A549 (cell line): ENCODE results near the gene KAT6B. TPM values are rescaled to one million over a fixed set of nuclear protein-coding genes. Genes with fewer than 3 reads are reported as not detected.

Experiments used
- ATAC-seq, 2 experiments: fragments of 200-7000 bp in 1 of 2; fragments of >200 bp in 1 of 2; cut with Nextera tagmentation in 1 of 2; cut with Tn5 transposase in 1 of 2; 3 replicates each; pipeline versions ENCODE4 v1.8.0 to v1.9.1; 2018 to 2020; ENCODE audit warnings: mild to moderate bottlenecking in 1 of 2, moderate library complexity in 1 of 2
- CTCF ChIA-PET: fragments of 300-600 bp; sonication (Branson Sonifier 250); formaldehyde crosslinking; extraction: SDS; loops from one replicate; lab custom pipeline; 2021; ENCODE audit warnings: antibody characterized with exemption, inconsistent platforms; lab: Yijun Ruan, JAX
- POLR2A ChIA-PET: fragments of 350-600 bp; formaldehyde crosslinking; extraction: SDS; loops from one replicate; lab custom pipeline; 2021; ENCODE audit warnings: antibody characterized with exemption, inconsistent platforms; lab: Yijun Ruan, JAX
- DNase-seq, 2 experiments: peaks; one replicate each; pipeline versions ENCODE4 v3.0.0 to v3.0.0-alpha.2; 2011 to 2016; ENCODE audit warnings: low read depth in 1 of 2, low spot score in 1 of 2
- FAIRE-seq: peaks from 2 replicates; lab custom pipeline; 2011; peaks lifted over from hg19 to GRCh38; lab: Jason Lieb, UNC
- H3K27ac ChIP-seq, 2 experiments: fragments of >200 bp; sonication (Bioruptor Twin); formaldehyde crosslinking; 3 replicates each; pipeline ENCODE4 v1.5.1; 2016 to 2017
- H3K4me1 ChIP-seq: fragments of >200 bp; sonication (Bioruptor Twin); formaldehyde crosslinking; 3 replicates; pipeline ENCODE4 v1.6.1; 2016
- H3K4me2 ChIP-seq: fragments of >200 bp; sonication (Bioruptor Twin); formaldehyde crosslinking; 3 replicates; pipeline ENCODE4 v1.6.1; 2016
- H3K4me3 ChIP-seq: fragments of >200 bp; sonication (Bioruptor Twin); formaldehyde crosslinking; 3 replicates; pipeline ENCODE4 v1.5.1; 2016
- H3K9me3 ChIP-seq: fragments of >200 bp; sonication (Bioruptor Twin); formaldehyde crosslinking; 3 replicates; pipeline ENCODE4 v1.6.1; 2016
- BHLHE40 ChIP-seq: IDR thresholded peaks from 2 replicates; pipeline ENCODE4 v1.6.1; 2012; ENCODE audit warnings: low read depth, low read length, inconsistent platforms
- CBX8 ChIP-seq: fragments of 200-600 bp; sonication (generic); IDR thresholded peaks from 2 replicates; pipeline ENCODE4 v1.6.1; 2016
- CHD2 ChIP-seq: fragments of 150-350 bp; IDR thresholded peaks from 2 replicates; pipeline ENCODE4 v1.6.1; 2014; ENCODE audit warnings: low read length; ENCODE audit not compliant: partially characterized antibody
- EHF ChIP-seq: fragments of 250-450 bp; sonication (Bioruptor Pico); IDR thresholded peaks from 2 replicates; pipeline ENCODE4 v1.5.0; 2020; ENCODE audit warnings: mild to moderate bottlenecking
- EHMT2 ChIP-seq: fragments of 200-600 bp; sonication (generic); IDR thresholded peaks from 2 replicates; pipeline ENCODE4 v1.6.1; 2016; ENCODE audit warnings: antibody characterized with exemption, low read depth, mild to moderate bottlenecking, moderate library complexity
- EP300 ChIP-seq, 2 experiments: fragments of >200 bp; sonication (Bioruptor Twin); formaldehyde crosslinking; IDR thresholded peaks; 2 replicates in 1 of 2; 3 replicates in 1 of 2; pipeline ENCODE4 v1.6.1; 2016 to 2017
- ESRRA ChIP-seq: fragments of 150-350 bp; IDR thresholded peaks from 2 replicates; pipeline ENCODE4 v1.6.1; 2014; ENCODE audit warnings: mild to moderate bottlenecking, low read length, borderline replicate concordance
- FOSB ChIP-seq: fragments of 250-450 bp; sonication (Bioruptor Pico); IDR thresholded peaks from 2 replicates; pipeline ENCODE4 v1.5.0; 2020; ENCODE audit warnings: mild to moderate bottlenecking, moderate library complexity
- FOXS1 ChIP-seq: fragments of 250-450 bp; sonication (Bioruptor Pico); IDR thresholded peaks from 2 replicates; pipeline ENCODE4 v1.5.0; 2020; ENCODE audit warnings: mild to moderate bottlenecking, moderate library complexity
- GATA3 ChIP-seq: IDR thresholded peaks from 2 replicates; pipeline ENCODE4 v1.6.1; 2012; ENCODE audit warnings: borderline replicate concordance
- KDM5A ChIP-seq: fragments of 200-600 bp; sonication (generic); IDR thresholded peaks from 2 replicates; pipeline ENCODE4 v1.6.1; 2016; ENCODE audit warnings: antibody characterized with exemption, mild to moderate bottlenecking
- MAFK ChIP-seq: fragments of 450-650 bp; IDR thresholded peaks from 2 replicates; pipeline ENCODE4 v1.6.1; 2014; ENCODE audit not compliant: partially characterized antibody
- NPAS2 ChIP-seq: fragments of 250-450 bp; sonication (Bioruptor Pico); IDR thresholded peaks from 2 replicates; pipeline ENCODE4 v1.8.0; 2022; ENCODE audit warnings: mild to moderate bottlenecking, moderate library complexity, borderline replicate concordance
- POLR2A ChIP-seq: IDR thresholded peaks from 2 replicates; pipeline ENCODE4 v1.6.1; 2012; ENCODE audit warnings: mild to moderate bottlenecking, low read length
- RAD21 ChIP-seq, 2 experiments: fragments of >200 bp in 1 of 2; sonication (Bioruptor Twin) in 1 of 2; formaldehyde crosslinking in 1 of 2; IDR thresholded peaks in 1 of 2; conservative IDR thresholded peaks in 1 of 2; 2 replicates in 1 of 2; 3 replicates in 1 of 2; pipeline ENCODE4 v1.6.1; 2012 to 2018; ENCODE audit warnings: inconsistent platforms in 1 of 2
- RARB ChIP-seq: fragments of 250-450 bp; sonication (Bioruptor Pico); IDR thresholded peaks from 2 replicates; pipeline ENCODE4 v1.8.0; 2021; ENCODE audit warnings: mild to moderate bottlenecking, moderate library complexity
- RCOR1 ChIP-seq: fragments of 150-350 bp; IDR thresholded peaks from 2 replicates; pipeline ENCODE4 v1.6.1; 2014; ENCODE audit warnings: antibody characterized with exemption, low read length, low read depth
- RFX5 ChIP-seq: fragments of 450-650 bp; IDR thresholded peaks from 2 replicates; pipeline ENCODE4 v1.7.1; 2014; ENCODE audit warnings: antibody characterized with exemption, mild to moderate bottlenecking, moderate library complexity
- SMC3 ChIP-seq: fragments of >200 bp; sonication (Bioruptor Twin); formaldehyde crosslinking; IDR thresholded peaks from 3 replicates; pipeline ENCODE4 v1.6.1; 2018; ENCODE audit warnings: inconsistent platforms
- SREBF2 ChIP-seq: fragments of 450-650 bp; IDR thresholded peaks from 2 replicates; pipeline ENCODE4 v1.6.1; 2014; ENCODE audit warnings: mild to moderate bottlenecking, moderate library complexity
- TP53 ChIP-seq: fragments of 250-450 bp; sonication (Bioruptor Pico); IDR thresholded peaks from 2 replicates; pipeline ENCODE4 v1.5.0; 2021; ENCODE audit warnings: mild to moderate bottlenecking, moderate library complexity
- USF2 ChIP-seq: fragments of 450-650 bp; IDR thresholded peaks from 2 replicates; pipeline ENCODE4 v1.6.1; 2014; ENCODE audit warnings: antibody characterized with exemption
- ZC3H11A ChIP-seq: fragments of 450-650 bp; IDR thresholded peaks from 2 replicates; pipeline ENCODE4 v1.6.1; 2014; ENCODE audit warnings: antibody characterized with exemption, mild to moderate bottlenecking
- ZSCAN20 ChIP-seq: fragments of 250-450 bp; sonication (Bioruptor Pico); IDR thresholded peaks from 2 replicates; pipeline ENCODE4 v1.8.0; 2022; ENCODE audit warnings: mild to moderate bottlenecking, moderate library complexity
- WGBS: methylation state at CpG from one replicate; pipeline ENCODE4 v1.1.6; 2017; ENCODE audit errors: missing lambda C conversion rate; 5-methylcytosine and 5-hydroxymethylcytosine counted together
- polyA plus RNA-seq, 4 experiments: library from polyadenylated mRNA; depleted of rRNA in 3 of 4; stranded (reverse); fragments of >200 nt; fragmentation: RNase III in 1 of 4; extraction: RNeasy Plus Mini Kit Qiagen cat#74134 plus additional on column Dnase treatment in 1 of 4; gene quantifications; 2 replicates in 3 of 4; 3 replicates in 1 of 4; pipeline ENCODE4 v1.2.3, GENCODE V29; 2011 to 2017
- TF ChIP-seq, protein P1 (sequence below): fragments of >200 bp; sonication (Bioruptor Twin); formaldehyde crosslinking; IDR thresholded peaks from 3 replicates; pipeline ENCODE4 v1.6.1; 2016
- TF ChIP-seq, protein P2 (sequence below): IDR thresholded peaks from 2 replicates; pipeline ENCODE4 v1.6.1; 2012

The KAT6B gene
- polyA plus RNA-seq, 2 of the 4 experiments (the other 2 are of a cell fraction): 5.6 to 5.7 TPM

DNA sequence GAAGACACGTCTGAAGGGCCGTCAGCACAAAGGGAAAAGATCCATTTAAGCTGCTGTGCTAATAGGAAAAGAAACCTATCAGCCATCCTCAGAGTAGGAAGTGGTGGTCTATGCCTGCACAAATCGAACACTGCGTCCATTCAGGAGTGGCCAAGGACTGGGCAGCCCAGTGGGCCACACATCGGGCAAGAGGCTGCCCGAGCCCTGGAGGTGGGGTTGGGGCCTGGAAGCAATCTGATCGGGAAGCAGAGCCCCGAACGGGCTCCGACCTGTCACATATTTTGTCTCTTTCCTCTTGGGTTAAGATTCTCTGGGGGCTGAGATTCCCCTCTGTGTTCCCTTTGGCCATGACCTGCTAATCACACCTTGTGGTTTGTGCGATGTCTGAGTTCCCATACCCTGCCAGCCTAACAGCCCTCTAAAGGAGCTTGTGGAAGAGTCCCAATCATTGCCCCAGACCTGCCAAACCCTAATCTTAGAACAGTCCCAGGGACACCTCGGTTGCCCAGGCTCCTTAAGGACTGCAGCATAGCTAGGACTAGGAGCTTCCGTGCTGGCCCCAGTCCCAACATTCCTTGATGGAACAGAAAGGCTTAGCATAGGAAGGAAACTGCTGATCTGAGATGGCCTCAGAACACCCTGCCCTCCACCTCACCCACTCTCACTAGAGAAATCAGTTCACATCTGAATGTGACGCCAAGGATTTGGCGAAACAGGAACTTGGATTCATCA is 207.2 kb downstream of the KAT6B start:
- FAIRE-seq (no peak), DNase-seq (no peak), ATAC-seq (peak in 1 of 2 experiments; percentile 32; a peak in 1 of 6 replicates)
- Histone ChIP-seq H3K9me3 (no peaks in the 10 kb centered on the region), H3K4me2 (no peak overlapping the region), H3K27ac (no peak overlapping the region), H3K4me1 (no peaks in the 10 kb centered on the region), H3K4me3 (no peak overlapping the region)
- CTCF ChIA-PET: interaction anchor here (1.1 to 2.2 kb wide), 3 partner anchors 12 to 202 kb away, joined by 3 to 5 read pairs (median 4); partner anchors contain the start of gene COMTD1
- WGBS: 92% methylated on average over 15 of the region's 15 CpGs
- POLR2A ChIA-PET: no interaction called here
- TF ChIP-seq BHLHE40: no peak
- TF ChIP-seq MAFK: no peak
- no peak for TF ChIP-seq SREBF2
- TF ChIP-seq GATA3: no peak
- no peak for TF ChIP-seq FOSB (CRISPR knock-in tag)
- TF ChIP-seq ZSCAN20 (CRISPR knock-in tag): no peak
- TF ChIP-seq KDM5A: no peak
- TF ChIP-seq, protein P1, sequence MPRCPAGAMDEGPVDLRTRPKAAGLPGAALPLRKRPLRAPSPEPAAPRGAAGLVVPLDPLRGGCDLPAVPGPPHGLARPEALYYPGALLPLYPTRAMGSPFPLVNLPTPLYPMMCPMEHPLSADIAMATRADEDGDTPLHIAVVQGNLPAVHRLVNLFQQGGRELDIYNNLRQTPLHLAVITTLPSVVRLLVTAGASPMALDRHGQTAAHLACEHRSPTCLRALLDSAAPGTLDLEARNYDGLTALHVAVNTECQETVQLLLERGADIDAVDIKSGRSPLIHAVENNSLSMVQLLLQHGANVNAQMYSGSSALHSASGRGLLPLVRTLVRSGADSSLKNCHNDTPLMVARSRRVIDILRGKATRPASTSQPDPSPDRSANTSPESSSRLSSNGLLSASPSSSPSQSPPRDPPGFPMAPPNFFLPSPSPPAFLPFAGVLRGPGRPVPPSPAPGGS: no peak
- no peak for TF ChIP-seq TP53
- TF ChIP-seq EHMT2: no peak
- TF ChIP-seq, protein P2, sequence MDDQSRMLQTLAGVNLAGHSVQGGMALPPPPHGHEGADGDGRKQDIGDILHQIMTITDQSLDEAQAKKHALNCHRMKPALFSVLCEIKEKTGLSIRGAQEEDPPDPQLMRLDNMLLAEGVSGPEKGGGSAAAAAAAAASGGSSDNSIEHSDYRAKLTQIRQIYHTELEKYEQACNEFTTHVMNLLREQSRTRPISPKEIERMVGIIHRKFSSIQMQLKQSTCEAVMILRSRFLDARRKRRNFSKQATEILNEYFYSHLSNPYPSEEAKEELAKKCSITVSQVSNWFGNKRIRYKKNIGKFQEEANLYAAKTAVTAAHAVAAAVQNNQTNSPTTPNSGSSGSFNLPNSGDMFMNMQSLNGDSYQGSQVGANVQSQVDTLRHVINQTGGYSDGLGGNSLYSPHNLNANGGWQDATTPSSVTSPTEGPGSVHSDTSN: no peak
- no peak for TF ChIP-seq CBX8
- no peak for TF ChIP-seq RCOR1
- TF ChIP-seq USF2: no peak
- TF ChIP-seq ESRRA: no peak
- no peak for TF ChIP-seq ZC3H11A
- no peak for TF ChIP-seq EP300 (IDR thresholded peaks at IDR 0.05)
- no peak for TF ChIP-seq CHD2
- TF ChIP-seq SMC3: no peak
- TF ChIP-seq RARB (CRISPR knock-in tag): no peak

- no peak for ATAC-seq
- no peak for DNase-seq
- FAIRE-seq: no peak
- H3K4me2 ChIP-seq: no peak overlapping the region
- 67% methylated on average over 5 of the region's 5 CpGs for WGBS
- no peak overlapping the region for H3K4me3 ChIP-seq
- H3K4me1 ChIP-seq: no peaks in the 10 kb centered on the region
- ChIA-PET CTCF (interaction anchor here (1.1 to 2.2 kb wide), 3 partner anchors 13 to 201 kb away, joined by 3 to 5 read pairs (median 4); partner anchors contain the start of gene COMTD1), POLR2A (no interaction called here)
- no peak overlapping the region for H3K27ac ChIP-seq
- H3K9me3 ChIP-seq: no peaks in the 10 kb centered on the region
- TF ChIP-seq RAD21 (conservative IDR thresholded peaks at IDR 0.05 in 1 of 2, IDR thresholded peaks at IDR 0.05 in 1 of 2): no peak
- no peak for TF ChIP-seq POLR2A
These were observed 207.7 kb downstream of the KAT6B start for GRCh38 chr10:75034131-75034512.

DNA sequence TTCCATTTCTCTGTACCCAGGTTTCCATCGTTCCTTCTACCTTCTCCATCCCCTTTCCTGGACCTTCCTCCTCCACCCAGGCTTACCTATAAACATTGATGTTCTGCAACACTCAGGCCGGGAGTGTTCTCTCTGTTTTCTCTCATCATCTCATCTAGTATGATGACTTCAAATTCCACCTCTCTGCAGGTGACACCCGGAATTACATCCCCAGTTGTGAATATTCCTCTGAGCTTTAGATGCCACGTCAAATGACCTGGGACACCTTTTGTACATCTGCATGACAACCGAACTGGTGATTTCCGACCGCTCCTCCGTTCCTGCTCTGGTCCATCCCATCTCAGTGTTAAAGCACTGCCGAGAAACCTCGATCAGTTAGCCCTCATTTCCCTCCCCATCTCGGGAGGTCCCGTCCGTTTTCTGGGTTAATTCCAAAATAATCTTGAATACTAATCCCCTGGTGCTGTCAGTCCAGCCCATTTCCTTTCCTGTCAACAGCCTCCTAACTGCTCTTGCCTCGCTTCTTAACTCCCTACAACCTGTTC is 208.4 kb downstream of the KAT6B start:
- FAIRE-seq: no peak
- H3K4me3 ChIP-seq: no peak overlapping the region
- POLR2A ChIA-PET: no interaction called here
- no peak for DNase-seq
- H3K4me2 ChIP-seq: no peak overlapping the region
- no peaks in the 10 kb centered on the region for H3K9me3 ChIP-seq
- ATAC-seq: peak in 1 of 2 experiments; percentile 39; a peak in 2 of 6 replicates
- CTCF ChIA-PET: interaction anchor here (1.6 to 2.2 kb wide), 2 partner anchors 13 to 201 kb away, joined by 4 to 5 read pairs; partner anchors contain the start of gene COMTD1
- TF ChIP-seq EHF (CRISPR knock-in tag) (no peak), NPAS2 (CRISPR knock-in tag) (no peak), POLR2A (no peak), RFX5 (no peak), SMC3 (no peak), FOXS1 (no peak), EHMT2 (no peak)
- H3K27ac ChIP-seq: no peak overlapping the region
- 88% methylated on average over 14 of the region's 14 CpGs for WGBS
- no peaks in the 10 kb centered on the region for H3K4me1 ChIP-seq
